OCI-LY7 (cell line): Measurements from ENCODE around the gene CABP7. TPM values are rescaled to one million over a fixed set of nuclear protein-coding genes. Genes with fewer than 3 reads are reported as not detected.

ENCODE experiments used
- BruUV-seq: library from RNA; stranded (reverse); fragments of 400-500 nt; replicated peaks from 2 replicates; lab custom pipeline; 2021; lab: Mats Ljungman, UMichigan
- CTCF ChIA-PET: fragments of 300-600 bp; sonication (Branson Sonifier 250); formaldehyde crosslinking; loops from one replicate; lab custom pipeline; 2022; ENCODE audit warnings: antibody characterized with exemption; ENCODE audit not compliant: unreplicated experiment; lab: Charles Lee
- POLR2A ChIA-PET: fragments of 300-600 bp; sonication (Branson Sonifier 250); formaldehyde crosslinking; loops from one replicate; lab custom pipeline; 2022; ENCODE audit warnings: antibody characterized with exemption; lab: Charles Lee
- DNase-seq: peaks from one replicate; pipeline ENCODE4 v3.0.0-alpha.2; 2015; ENCODE audit warnings: low spot score
- H2AFZ ChIP-seq: fragments of 200-600 bp; sonication (generic), shearing (Covaris generic); 2 replicates; pipeline ENCODE4 v1.6.1; 2014; ENCODE audit warnings: mild to moderate bottlenecking, antibody characterized with exemption, low read length, moderate library complexity
- H3K27ac ChIP-seq: fragments of 200-600 bp; sonication (generic); 2 replicates; pipeline ENCODE4 v1.5.1; 2014; ENCODE audit warnings: mixed run types, low read depth, mild to moderate bottlenecking, moderate library complexity, low read length, inconsistent platforms; ENCODE audit not compliant: poor library complexity, severe bottlenecking
- H3K36me3 ChIP-seq: fragments of 200-600 bp; sonication (generic); 2 replicates; pipeline ENCODE4 v1.6.1; 2014; ENCODE audit warnings: mild to moderate bottlenecking, antibody characterized with exemption, low read length, moderate library complexity, mixed read lengths; ENCODE audit not compliant: insufficient read depth
- H3K4me1 ChIP-seq: fragments of 200-600 bp; sonication (generic); 2 replicates; pipeline ENCODE4 v1.5.1; 2014; ENCODE audit warnings: mild to moderate bottlenecking, low read length; ENCODE audit not compliant: insufficient read depth, poor library complexity, severe bottlenecking
- H3K4me2 ChIP-seq: fragments of 200-600 bp; sonication (generic); 2 replicates; pipeline ENCODE4 v1.6.1; 2014; ENCODE audit warnings: mild to moderate bottlenecking, low read length
- H3K4me3 ChIP-seq: fragments of 200-600 bp; sonication (generic); 2 replicates; pipeline ENCODE4 v1.5.1; 2014; ENCODE audit warnings: mild to moderate bottlenecking, low read depth, low read length; ENCODE audit not compliant: poor library complexity, severe bottlenecking
- H3K79me2 ChIP-seq: fragments of 200-600 bp; sonication (generic); 2 replicates; pipeline ENCODE4 v1.6.1; 2016; ENCODE audit warnings: low read depth, mild to moderate bottlenecking, low read length, moderate library complexity, mixed read lengths; ENCODE audit not compliant: insufficient read depth
- H3K9me2 ChIP-seq: fragments of 200-600 bp; sonication (generic); 2 replicates; pipeline ENCODE4 v1.6.1; 2016; ENCODE audit warnings: mild to moderate bottlenecking, low read length, mixed read lengths; ENCODE audit not compliant: insufficient read depth
- H3K9me3 ChIP-seq: fragments of 200-600 bp; sonication (generic); 2 replicates; pipeline ENCODE4 v1.6.1; 2014; ENCODE audit warnings: mild to moderate bottlenecking, mixed run types, low read length, mixed read lengths
- H4K20me1 ChIP-seq: fragments of 200-600 bp; sonication (generic); 2 replicates; pipeline ENCODE4 v1.6.1; 2014; ENCODE audit warnings: mild to moderate bottlenecking, antibody characterized with exemption, low read length, moderate library complexity, mixed read lengths; ENCODE audit not compliant: insufficient read depth
- CTCF ChIP-seq: fragments of 200-600 bp; sonication (generic); conservative IDR thresholded peaks from 2 replicates; pipeline ENCODE4 v1.5.1; 2014; ENCODE audit warnings: mild to moderate bottlenecking, antibody characterized with exemption, low read length, moderate library complexity, mixed read lengths
- EZH2phosphoT487 ChIP-seq: fragments of 200-600 bp; sonication (generic); IDR thresholded peaks from 2 replicates; pipeline ENCODE4 v1.6.1; 2018; ENCODE audit warnings: low read depth, borderline replicate concordance, mild to moderate bottlenecking, mixed run types, antibody characterized with exemption, low read length, moderate library complexity, mixed read lengths
- intact Hi-C: fragments of 100-400 bp; cut with micrococcal nuclease; formaldehyde crosslinking; loops from one replicate; pipeline ENCODE4 v1.10.0; 2022; ENCODE audit not compliant: unreplicated experiment
- total RNA-seq, 2 experiments: library from RNA; depleted of rRNA in 1 of 2; stranded (reverse); fragments of >200 nt in 1 of 2; shearing (Covaris generic) in 1 of 2; gene quantifications; 2 replicates each; pipeline ENCODE4 v1.2.3, GENCODE V29; 2014 to 2022

Gene CABP7
- total RNA-seq, 2 experiments from 2014 or later: 0.06 TPM; not detected in 1

DNA sequence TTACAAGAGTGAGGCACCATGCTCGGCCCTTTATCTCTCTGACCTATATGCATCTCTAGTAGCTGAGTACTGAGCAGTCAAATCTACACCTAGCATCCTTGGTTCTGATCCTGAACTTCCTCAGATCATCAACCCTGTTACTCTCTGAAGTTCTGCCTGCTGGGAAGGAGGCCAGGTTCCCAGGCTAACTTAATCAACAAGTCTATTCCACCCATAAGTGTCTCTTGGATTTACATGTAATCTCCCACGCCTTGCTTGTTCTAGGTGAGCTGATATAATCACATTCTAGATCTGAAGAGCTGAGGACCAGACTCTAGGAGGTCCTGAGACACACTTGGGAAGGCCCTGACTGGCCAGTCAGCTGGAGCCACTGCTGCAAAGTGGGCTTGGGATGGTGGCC is 22.1 kb downstream of the CABP7 start:
- no peak overlapping the region for H3K27ac ChIP-seq
- no peak overlapping the region for H3K4me2 ChIP-seq
- no peaks in the 10 kb centered on the region for H3K79me2 ChIP-seq
- no peaks in the 10 kb centered on the region for H3K9me3 ChIP-seq
- H3K9me2 ChIP-seq: no peaks in the 10 kb centered on the region
- intact Hi-C loops: no loop called here
- H3K4me3 ChIP-seq: no peak overlapping the region
- no peaks in the 10 kb centered on the region for H4K20me1 ChIP-seq
- CTCF ChIA-PET: no interaction called here
- H3K36me3 ChIP-seq: no peaks in the 10 kb centered on the region
- no TSS peak for BruUV-seq
- POLR2A ChIA-PET: no interaction called here
- H3K4me1 ChIP-seq: no peaks in the 10 kb centered on the region
- DNase-seq: no peak
- H2AFZ ChIP-seq: no peak overlapping the region
- no peak for TF ChIP-seq EZH2phosphoT487
- TF ChIP-seq CTCF: no peak

GRCh38 chr22:29742326-29742725 is 22.5 kb downstream of the CABP7 start:
- H3K9me2 ChIP-seq: no peaks in the 10 kb centered on the region
- H4K20me1 ChIP-seq: no peaks in the 10 kb centered on the region
- no peak overlapping the region for H3K4me2 ChIP-seq
- CTCF ChIA-PET: no interaction called here
- no peak overlapping the region for H2AFZ ChIP-seq
- intact Hi-C loops: no loop called here
- TF ChIP-seq EZH2phosphoT487 (no peak), CTCF (no peak)
- H3K9me3 ChIP-seq: no peaks in the 10 kb centered on the region
- POLR2A ChIA-PET: no interaction called here
- DNase-seq: no peak
- H3K4me1 ChIP-seq: no peaks in the 10 kb centered on the region
- no peaks in the 10 kb centered on the region for H3K79me2 ChIP-seq
- no peaks in the 10 kb centered on the region for H3K36me3 ChIP-seq
- no TSS peak for BruUV-seq
- no peak overlapping the region for H3K4me3 ChIP-seq
- H3K27ac ChIP-seq: no peak overlapping the region

DNA sequence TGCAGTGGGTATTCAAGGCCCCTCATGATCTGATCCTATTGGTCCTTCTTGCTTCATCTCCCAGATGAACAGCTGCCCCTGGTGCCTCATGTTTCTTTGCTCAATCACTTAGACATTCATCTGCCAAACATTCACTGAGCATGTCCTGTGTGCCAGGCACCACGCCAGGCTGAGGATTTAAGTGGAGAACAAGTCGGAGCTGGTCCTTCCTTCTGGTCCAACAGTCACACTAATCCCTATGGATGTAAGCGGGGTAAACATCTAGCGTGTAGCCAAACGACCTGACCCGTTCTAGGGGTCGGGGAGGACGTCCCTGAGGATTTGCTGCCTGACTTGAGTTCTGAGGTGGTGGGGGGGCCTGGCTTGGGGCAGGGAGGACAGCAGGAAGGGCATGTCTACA is 25.1 kb downstream of the CABP7 start:
- DNase-seq: no peak
- TF ChIP-seq EZH2phosphoT487: no peak
- H3K79me2 ChIP-seq: no peaks in the 10 kb centered on the region
- no peaks in the 10 kb centered on the region for H3K9me3 ChIP-seq
- POLR2A ChIA-PET: interaction anchor here (0.6 kb wide), 2 partner anchors 137 to 326 kb away, joined by 4 to 5 read pairs; no protein-coding TSS in a partner anchor
- no peak overlapping the region for H2AFZ ChIP-seq
- H3K9me2 ChIP-seq: no peaks in the 10 kb centered on the region
- H3K4me1 ChIP-seq: no peaks in the 10 kb centered on the region
- no TSS peak for BruUV-seq
- no peak overlapping the region for H3K4me2 ChIP-seq
- no peak overlapping the region for H3K4me3 ChIP-seq
- intact Hi-C loops: no loop called here
- no peaks in the 10 kb centered on the region for H4K20me1 ChIP-seq
- H3K36me3 ChIP-seq: no peaks in the 10 kb centered on the region
- CTCF ChIA-PET: no interaction called here
- no peak overlapping the region for H3K27ac ChIP-seq
